SK-N-SH (cell line): ENCODE results near the gene AFF3. TPM values are rescaled to one million over a fixed set of nuclear protein-coding genes. Genes with fewer than 3 reads are reported as not detected.

ENCODE experiments used
- CTCF ChIA-PET: fragments of 300-600, 350-600 bp; formaldehyde crosslinking; extraction: SDS; loops from one replicate; lab custom pipeline; 2021; lab: Yijun Ruan, JAX
- POLR2A ChIA-PET: fragments of 350-600 bp; sonication (Branson Sonifier 250); formaldehyde crosslinking; extraction: SDS; loops from one replicate; lab custom pipeline; 2020; ENCODE audit warnings: antibody characterized with exemption, inconsistent platforms; lab: Yijun Ruan, JAX
- DNase-seq: peaks from one replicate; pipeline ENCODE4 v3.0.0; 2012
- H2AFZ ChIP-seq: fragments of 200-600 bp; sonication (generic); 2 replicates; pipeline ENCODE4 v1.8.1; 2016; ENCODE audit warnings: antibody characterized with exemption, mild to moderate bottlenecking, low read depth
- H3F3A ChIP-seq: fragments of 200-600 bp; sonication (generic); replicated peaks from 2 replicates; pipeline ENCODE3; 2016; ENCODE audit warnings: antibody characterized with exemption, mild to moderate bottlenecking; ENCODE audit not compliant: insufficient read depth
- H3K27ac ChIP-seq, 2 experiments: fragments of 200-500 bp in 1 of 2; fragments of 200-600 bp in 1 of 2; sonication (Bioruptor generic) in 1 of 2; sonication (generic), shearing (Covaris generic) in 1 of 2; 2 replicates each; pipeline versions ENCODE4 v1.5.1 to v1.6.1; 2014 to 2016; ENCODE audit warnings: low read depth in 2 of 2, inconsistent platforms in 1 of 2, low read length in 1 of 2, mild to moderate bottlenecking in 1 of 2, mixed read lengths in 1 of 2
- H3K27me3 ChIP-seq: fragments of 200-600 bp; sonication (generic), shearing (Covaris generic); 2 replicates; pipeline ENCODE4 v1.6.1; 2016; ENCODE audit warnings: mixed run types; ENCODE audit not compliant: insufficient read depth
- H3K36me3 ChIP-seq, 2 experiments: fragments of 200-500 bp in 1 of 2; fragments of 200-600 bp in 1 of 2; sonication (Bioruptor generic) in 1 of 2; sonication (generic) in 1 of 2; replicated peaks in 1 of 2; 2 replicates each; pipeline versions ENCODE3 to v1.5.1; 2014 to 2016; ENCODE audit warnings: low read length in 1 of 2, mild to moderate bottlenecking in 1 of 2; ENCODE audit not compliant: insufficient read depth in 2 of 2, control insufficient read depth in 1 of 2
- H3K4me1 ChIP-seq, 2 experiments: fragments of 200-500 bp in 1 of 2; fragments of 200-600 bp in 1 of 2; sonication (Bioruptor generic) in 1 of 2; sonication (generic), shearing (Covaris generic) in 1 of 2; 2 replicates each; pipeline versions ENCODE4 v1.5.1 to v1.6.1; 2014 to 2016; ENCODE audit warnings: low read depth in 1 of 2, low read length in 1 of 2, mixed run types in 1 of 2; ENCODE audit not compliant: insufficient read depth in 2 of 2, control insufficient read depth in 1 of 2
- H3K4me2 ChIP-seq: fragments of 200-600 bp; sonication (generic), shearing (Covaris generic); 2 replicates; pipeline ENCODE4 v1.6.1; 2017; ENCODE audit warnings: mixed run types
- H3K4me3 ChIP-seq, 2 experiments: fragments of 200-500 bp in 1 of 2; fragments of 200-600 bp in 1 of 2; sonication (Bioruptor generic) in 1 of 2; sonication (generic), shearing (Covaris generic) in 1 of 2; 2 replicates each; pipeline versions ENCODE4 v1.5.1 to v1.8.1; 2014 to 2016; ENCODE audit warnings: low read depth in 2 of 2, inconsistent platforms in 1 of 2, low read length in 1 of 2, mild to moderate bottlenecking in 1 of 2, mixed read lengths in 1 of 2, moderate library complexity in 1 of 2
- H3K79me2 ChIP-seq: fragments of 200-600 bp; sonication (generic); 2 replicates; pipeline ENCODE4 v1.8.1; 2017; ENCODE audit warnings: mild to moderate bottlenecking; ENCODE audit not compliant: insufficient read depth
- H3K9ac ChIP-seq: fragments of 200-600 bp; sonication (generic); 2 replicates; pipeline ENCODE4 v1.6.1; 2017; ENCODE audit warnings: mixed run types
- H3K9me2 ChIP-seq: fragments of 200-600 bp; sonication (generic); 2 replicates; pipeline ENCODE4 v1.6.1; 2017; ENCODE audit warnings: mixed run types
- H3K9me3 ChIP-seq: fragments of 200-600 bp; sonication (generic); 2 replicates; pipeline ENCODE4 v1.6.1; 2017; ENCODE audit warnings: mixed run types, mild to moderate bottlenecking, moderate library complexity
- H4K20me1 ChIP-seq: fragments of 200-600 bp; sonication (generic); 2 replicates; pipeline ENCODE4 v1.6.1; 2017; ENCODE audit warnings: mild to moderate bottlenecking, mixed run types; ENCODE audit not compliant: insufficient read depth
- CHD2 ChIP-seq: fragments of 150-350 bp; IDR thresholded peaks from 2 replicates; pipeline ENCODE4 v1.6.1; 2018; ENCODE audit warnings: low read length; ENCODE audit not compliant: partially characterized antibody
- EP300 ChIP-seq, 2 experiments: IDR thresholded peaks; 2 replicates each; pipeline versions ENCODE4 v1.4.0 to v1.6.1; 2012; ENCODE audit warnings: borderline replicate concordance in 1 of 2, low read depth in 1 of 2, low read length in 1 of 2
- FOXM1 ChIP-seq: IDR thresholded peaks from 2 replicates; pipeline ENCODE4 v1.4.0; 2012; ENCODE audit warnings: low read depth, mild to moderate bottlenecking
- GABPA ChIP-seq: IDR thresholded peaks from 2 replicates; pipeline ENCODE4 v1.4.0; 2012; ENCODE audit warnings: low read depth, mild to moderate bottlenecking
- GATA2 ChIP-seq: sonication (generic); formaldehyde crosslinking; IDR thresholded peaks from 2 replicates; pipeline ENCODE4 v1.5.0; 2020; ENCODE audit warnings: mild to moderate bottlenecking, missing genetic modification reagents
- JUND ChIP-seq: IDR thresholded peaks from 2 replicates; pipeline ENCODE4 v1.4.0; 2012
- MEF2A ChIP-seq: IDR thresholded peaks from 2 replicates; pipeline ENCODE4 v1.4.0; 2012; ENCODE audit warnings: low read depth, borderline replicate concordance
- MXI1 ChIP-seq: IDR thresholded peaks from 2 replicates; pipeline ENCODE4 v1.6.1; 2012; ENCODE audit warnings: mild to moderate bottlenecking, low read depth, low read length, improper control_type of control experiment
- NFIC ChIP-seq: IDR thresholded peaks from 2 replicates; pipeline ENCODE4 v1.4.0; 2012; ENCODE audit warnings: borderline replicate concordance
- NRF1 ChIP-seq: IDR thresholded peaks from 2 replicates; pipeline ENCODE4 v1.6.1; 2012; ENCODE audit warnings: low read depth, mild to moderate bottlenecking, low read length
- POLR2AphosphoS5 ChIP-seq: IDR thresholded peaks from 2 replicates; pipeline ENCODE4 v1.6.1; 2012; ENCODE audit warnings: low read depth, low read length
- RAD21 ChIP-seq: IDR thresholded peaks from 2 replicates; pipeline ENCODE4 v1.6.1; 2012; ENCODE audit warnings: mild to moderate bottlenecking, low read length
- RCOR1 ChIP-seq: fragments of 150-350 bp; IDR thresholded peaks from 2 replicates; pipeline ENCODE4 v1.6.1; 2017; ENCODE audit warnings: antibody characterized with exemption, low read length
- SIN3A ChIP-seq: IDR thresholded peaks from 2 replicates; pipeline ENCODE4 v1.6.1; 2012; ENCODE audit warnings: low read depth, mild to moderate bottlenecking, low read length, moderate library complexity, borderline replicate concordance
- SMC3 ChIP-seq: IDR thresholded peaks from 2 replicates; pipeline ENCODE4 v1.6.1; 2012; ENCODE audit warnings: low read depth, low read length, improper control_type of control experiment
- WGBS: methylation state at CpG from one replicate; pipeline ENCODE4 v1.1.6; 2017; ENCODE audit warnings: low lambda C conversion rate; 5-methylcytosine and 5-hydroxymethylcytosine counted together
- polyA plus RNA-seq, 3 experiments: library from polyadenylated mRNA; depleted of rRNA; stranded (reverse); fragments of >200 nt; gene quantifications; 2 replicates each; pipeline ENCODE4 v1.2.3, GENCODE V29; 2012
- TF ChIP-seq, protein P1 (sequence below): IDR thresholded peaks from 2 replicates; pipeline ENCODE4 v1.4.0; 2012; ENCODE audit warnings: low read depth, borderline replicate concordance
- TF ChIP-seq, protein P2 (sequence below): fragments of 200-600 bp; sonication (generic); IDR thresholded peaks from 2 replicates; pipeline ENCODE4 v1.6.1; 2017; ENCODE audit warnings: antibody characterized with exemption, mild to moderate bottlenecking, moderate library complexity
- TF ChIP-seq, protein P3 (sequence below): IDR thresholded peaks from 2 replicates; pipeline ENCODE4 v1.6.1; 2012; ENCODE audit warnings: mild to moderate bottlenecking, low read depth, low read length, moderate library complexity
- TF ChIP-seq, protein P4 (sequence below): IDR thresholded peaks from 2 replicates; pipeline ENCODE4; 2012
- TF ChIP-seq, protein P5 (sequence below): IDR thresholded peaks from 2 replicates; pipeline ENCODE4 v1.4.0; 2012; ENCODE audit warnings: low read depth, borderline replicate concordance

The AFF3 gene
- polyA plus RNA-seq, 1 of the 3 experiments (the other 2 are of a cell fraction): 0.36 TPM

DNA sequence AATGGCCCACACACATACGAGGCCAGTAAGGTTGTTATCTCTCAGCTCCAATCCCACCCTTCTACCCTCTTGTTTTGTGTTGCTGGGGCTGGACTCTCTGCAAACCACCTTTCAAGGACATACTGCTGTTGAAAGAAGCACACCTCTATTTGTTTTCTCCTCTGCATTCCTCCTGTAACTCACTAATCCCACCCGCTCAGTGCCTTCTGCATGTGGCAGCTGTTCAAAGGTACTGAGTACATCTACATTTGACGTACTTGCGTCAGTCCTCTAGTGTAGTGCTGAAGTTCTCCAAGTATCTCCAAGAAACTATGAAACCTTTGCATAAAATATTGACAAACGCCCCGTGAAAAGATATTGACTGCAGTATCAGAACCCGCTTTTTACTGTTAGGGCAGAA, 310.6 kb downstream of the AFF3 start:
- peaks cover 0 to 5% of the 10 kb centered on the region in 2 experiments; a peak in 2 of 4 replicates for H3K4me1 ChIP-seq
- H3K4me2 ChIP-seq: no peak overlapping the region
- H3K79me2 ChIP-seq: no peaks in the 10 kb centered on the region
- POLR2A ChIA-PET: no interaction called here
- no peaks in the 10 kb centered on the region for H3K9me2 ChIP-seq
- no peaks in the 10 kb centered on the region for H3K9me3 ChIP-seq
- CTCF ChIA-PET: interaction anchor here (1.1 kb wide), 1 partner anchor 12 kb away, joined by 6 read pairs; no protein-coding TSS in a partner anchor
- H3K27me3 ChIP-seq: no peaks in the 10 kb centered on the region
- no peaks in the 10 kb centered on the region for H4K20me1 ChIP-seq
- no peak for DNase-seq
- H3F3A ChIP-seq: no peaks in the 10 kb centered on the region
- no peak overlapping the region for H3K27ac ChIP-seq
- TF ChIP-seq SMC3: no peak
- no peak for TF ChIP-seq GATA2
- TF ChIP-seq EP300 (IDR thresholded peaks at IDR 0.05; ENCODE audit: borderline replicate concordance in 1 of 2, low read depth in 1 of 2, low read length in 1 of 2): no peak
- TF ChIP-seq, protein P1, sequence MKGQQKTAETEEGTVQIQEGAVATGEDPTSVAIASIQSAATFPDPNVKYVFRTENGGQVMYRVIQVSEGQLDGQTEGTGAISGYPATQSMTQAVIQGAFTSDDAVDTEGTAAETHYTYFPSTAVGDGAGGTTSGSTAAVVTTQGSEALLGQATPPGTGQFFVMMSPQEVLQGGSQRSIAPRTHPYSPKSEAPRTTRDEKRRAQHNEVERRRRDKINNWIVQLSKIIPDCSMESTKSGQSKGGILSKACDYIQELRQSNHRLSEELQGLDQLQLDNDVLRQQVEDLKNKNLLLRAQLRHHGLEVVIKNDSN: no peak
- TF ChIP-seq, protein P2, sequence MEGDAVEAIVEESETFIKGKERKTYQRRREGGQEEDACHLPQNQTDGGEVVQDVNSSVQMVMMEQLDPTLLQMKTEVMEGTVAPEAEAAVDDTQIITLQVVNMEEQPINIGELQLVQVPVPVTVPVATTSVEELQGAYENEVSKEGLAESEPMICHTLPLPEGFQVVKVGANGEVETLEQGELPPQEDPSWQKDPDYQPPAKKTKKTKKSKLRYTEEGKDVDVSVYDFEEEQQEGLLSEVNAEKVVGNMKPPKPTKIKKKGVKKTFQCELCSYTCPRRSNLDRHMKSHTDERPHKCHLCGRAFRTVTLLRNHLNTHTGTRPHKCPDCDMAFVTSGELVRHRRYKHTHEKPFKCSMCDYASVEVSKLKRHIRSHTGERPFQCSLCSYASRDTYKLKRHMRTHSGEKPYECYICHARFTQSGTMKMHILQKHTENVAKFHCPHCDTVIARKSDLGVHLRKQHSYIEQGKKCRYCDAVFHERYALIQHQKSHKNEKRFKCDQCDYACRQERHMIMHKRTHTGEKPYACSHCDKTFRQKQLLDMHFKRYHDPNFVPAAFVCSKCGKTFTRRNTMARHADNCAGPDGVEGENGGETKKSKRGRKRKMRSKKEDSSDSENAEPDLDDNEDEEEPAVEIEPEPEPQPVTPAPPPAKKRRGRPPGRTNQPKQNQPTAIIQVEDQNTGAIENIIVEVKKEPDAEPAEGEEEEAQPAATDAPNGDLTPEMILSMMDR: no peak
- TF ChIP-seq GABPA: no peak
- TF ChIP-seq SIN3A: no peak
- TF ChIP-seq POLR2AphosphoS5: no peak
- TF ChIP-seq FOXM1: no peak
- no peak for TF ChIP-seq NRF1
- TF ChIP-seq, protein P3, sequence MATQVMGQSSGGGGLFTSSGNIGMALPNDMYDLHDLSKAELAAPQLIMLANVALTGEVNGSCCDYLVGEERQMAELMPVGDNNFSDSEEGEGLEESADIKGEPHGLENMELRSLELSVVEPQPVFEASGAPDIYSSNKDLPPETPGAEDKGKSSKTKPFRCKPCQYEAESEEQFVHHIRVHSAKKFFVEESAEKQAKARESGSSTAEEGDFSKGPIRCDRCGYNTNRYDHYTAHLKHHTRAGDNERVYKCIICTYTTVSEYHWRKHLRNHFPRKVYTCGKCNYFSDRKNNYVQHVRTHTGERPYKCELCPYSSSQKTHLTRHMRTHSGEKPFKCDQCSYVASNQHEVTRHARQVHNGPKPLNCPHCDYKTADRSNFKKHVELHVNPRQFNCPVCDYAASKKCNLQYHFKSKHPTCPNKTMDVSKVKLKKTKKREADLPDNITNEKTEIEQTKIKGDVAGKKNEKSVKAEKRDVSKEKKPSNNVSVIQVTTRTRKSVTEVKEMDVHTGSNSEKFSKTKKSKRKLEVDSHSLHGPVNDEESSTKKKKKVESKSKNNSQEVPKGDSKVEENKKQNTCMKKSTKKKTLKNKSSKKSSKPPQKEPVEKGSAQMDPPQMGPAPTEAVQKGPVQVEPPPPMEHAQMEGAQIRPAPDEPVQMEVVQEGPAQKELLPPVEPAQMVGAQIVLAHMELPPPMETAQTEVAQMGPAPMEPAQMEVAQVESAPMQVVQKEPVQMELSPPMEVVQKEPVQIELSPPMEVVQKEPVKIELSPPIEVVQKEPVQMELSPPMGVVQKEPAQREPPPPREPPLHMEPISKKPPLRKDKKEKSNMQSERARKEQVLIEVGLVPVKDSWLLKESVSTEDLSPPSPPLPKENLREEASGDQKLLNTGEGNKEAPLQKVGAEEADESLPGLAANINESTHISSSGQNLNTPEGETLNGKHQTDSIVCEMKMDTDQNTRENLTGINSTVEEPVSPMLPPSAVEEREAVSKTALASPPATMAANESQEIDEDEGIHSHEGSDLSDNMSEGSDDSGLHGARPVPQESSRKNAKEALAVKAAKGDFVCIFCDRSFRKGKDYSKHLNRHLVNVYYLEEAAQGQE: no peak
- TF ChIP-seq RAD21: no peak
- TF ChIP-seq, protein P4, sequence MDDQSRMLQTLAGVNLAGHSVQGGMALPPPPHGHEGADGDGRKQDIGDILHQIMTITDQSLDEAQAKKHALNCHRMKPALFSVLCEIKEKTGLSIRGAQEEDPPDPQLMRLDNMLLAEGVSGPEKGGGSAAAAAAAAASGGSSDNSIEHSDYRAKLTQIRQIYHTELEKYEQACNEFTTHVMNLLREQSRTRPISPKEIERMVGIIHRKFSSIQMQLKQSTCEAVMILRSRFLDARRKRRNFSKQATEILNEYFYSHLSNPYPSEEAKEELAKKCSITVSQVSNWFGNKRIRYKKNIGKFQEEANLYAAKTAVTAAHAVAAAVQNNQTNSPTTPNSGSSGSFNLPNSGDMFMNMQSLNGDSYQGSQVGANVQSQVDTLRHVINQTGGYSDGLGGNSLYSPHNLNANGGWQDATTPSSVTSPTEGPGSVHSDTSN: no peak
- TF ChIP-seq JUND: no peak
- no peak for TF ChIP-seq NFIC
- TF ChIP-seq MEF2A: no peak
- TF ChIP-seq, protein P5, sequence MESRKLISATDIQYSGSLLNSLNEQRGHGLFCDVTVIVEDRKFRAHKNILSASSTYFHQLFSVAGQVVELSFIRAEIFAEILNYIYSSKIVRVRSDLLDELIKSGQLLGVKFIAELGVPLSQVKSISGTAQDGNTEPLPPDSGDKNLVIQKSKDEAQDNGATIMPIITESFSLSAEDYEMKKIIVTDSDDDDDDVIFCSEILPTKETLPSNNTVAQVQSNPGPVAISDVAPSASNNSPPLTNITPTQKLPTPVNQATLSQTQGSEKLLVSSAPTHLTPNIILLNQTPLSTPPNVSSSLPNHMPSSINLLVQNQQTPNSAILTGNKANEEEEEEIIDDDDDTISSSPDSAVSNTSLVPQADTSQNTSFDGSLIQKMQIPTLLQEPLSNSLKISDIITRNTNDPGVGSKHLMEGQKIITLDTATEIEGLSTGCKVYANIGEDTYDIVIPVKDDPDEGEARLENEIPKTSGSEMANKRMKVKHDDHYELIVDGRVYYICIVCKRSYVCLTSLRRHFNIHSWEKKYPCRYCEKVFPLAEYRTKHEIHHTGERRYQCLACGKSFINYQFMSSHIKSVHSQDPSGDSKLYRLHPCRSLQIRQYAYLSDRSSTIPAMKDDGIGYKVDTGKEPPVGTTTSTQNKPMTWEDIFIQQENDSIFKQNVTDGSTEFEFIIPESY: no peak
- no peak for TF ChIP-seq MXI1
- TF ChIP-seq RCOR1: no peak
- no peak for TF ChIP-seq CHD2
- H3K4me3 ChIP-seq: no peak overlapping the region
- H2AFZ ChIP-seq: no peak overlapping the region
- no peaks in the 10 kb centered on the region for H3K36me3 ChIP-seq
- WGBS: 84% methylated on average over 7 of the region's 7 CpGs
- H3K9ac ChIP-seq: no peak overlapping the region
